ENCODE data around the gene ATF5.

DNA sequence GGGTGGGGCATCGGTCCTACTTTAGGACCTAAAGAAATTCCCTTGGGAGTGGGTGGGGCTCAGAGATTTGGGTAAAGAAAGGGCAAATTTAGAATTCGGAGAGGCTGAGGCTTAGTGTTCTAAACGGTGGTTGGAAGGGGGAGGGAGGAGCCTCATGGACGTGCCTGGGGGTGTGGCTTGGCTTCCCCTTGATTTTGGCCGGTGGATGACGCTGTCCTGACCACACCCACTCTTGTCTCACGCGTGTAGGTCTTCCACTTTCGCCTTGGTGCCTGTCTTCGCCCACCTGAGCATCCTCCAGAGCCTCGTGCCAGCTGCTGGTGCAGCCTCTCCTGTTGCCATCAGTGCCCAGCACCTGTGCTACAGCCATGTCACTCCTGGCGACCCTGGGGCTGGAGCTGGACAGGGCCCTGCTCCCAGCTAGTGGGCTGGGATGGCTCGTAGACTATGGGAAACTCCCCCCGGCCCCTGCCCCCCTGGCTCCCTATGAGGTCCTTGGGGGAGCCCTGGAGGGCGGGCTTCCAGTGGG lies 1.5 kb downstream of the ATF5 start:
- TF ChIP-seq POLR2A (IDR thresholded peaks at IDR 0.05) = no peak
- no peak for TF ChIP-seq CTCF (IDR thresholded peaks at IDR 0.05)

Data from right lobe of liver (tissue), 4 donors.